GM18505 (cell line): ENCODE results near the gene GBP6.
"Not testable (repeated sequence)": the region's sequence is repeated elsewhere in the genome, so short reads cannot be mapped to it uniquely, and the experiment has no call there.

Experiments used
- ATAC-seq: cut with Tn5 transposase; IDR thresholded peaks from one replicate; pipeline ENCODE4 v1.9.1; 2021; ENCODE audit not compliant: unreplicated experiment
- POLR2A ChIP-seq: IDR thresholded peaks from 4 replicates; pipeline ENCODE4 v1.6.1; 2011; ENCODE audit warnings: borderline replicate concordance; ENCODE audit not compliant: insufficient read depth, insufficient read length; ENCODE audit errors: extremely low read depth

GBP6 gene

GRCh38 chr1:89396902-89397301 is 33.0 kb downstream of the GBP6 start:
- TF ChIP-seq POLR2A, result no peak
- no peak for ATAC-seq

- ATAC-seq, result no peak
- TF ChIP-seq POLR2A, result no peak
Observed at GRCh38 chr1:89405275-89405929, 41.5 kb downstream of the GBP6 start.

DNA sequence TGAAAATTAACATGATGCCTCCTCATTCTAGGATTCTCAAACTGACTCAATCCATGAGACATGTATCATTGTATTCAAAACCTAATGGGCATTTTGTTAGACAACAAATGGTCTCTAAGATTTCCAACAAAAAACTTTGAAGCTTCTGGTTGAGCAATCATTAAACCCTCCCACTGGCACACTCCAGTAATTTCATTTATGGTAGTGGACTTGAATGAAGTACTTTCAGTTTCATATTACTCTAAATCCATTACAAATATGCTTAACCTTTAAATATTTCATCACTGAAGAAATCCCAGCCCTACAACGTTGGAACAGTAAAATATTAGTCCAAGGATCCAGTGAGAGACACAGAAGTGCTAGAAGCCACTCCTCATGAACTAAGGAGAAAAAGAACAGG is 43.5 kb downstream of the GBP6 start:
- TF ChIP-seq POLR2A, result no peak

GRCh38 chr1:89407768-89408167 is 43.9 kb downstream of the GBP6 start:
- ATAC-seq, result not testable (repeated sequence)

More for the DNA sequence above, 43.5 kb downstream of the GBP6 start:
- no peak for ATAC-seq

GRCh38 chr1:89425056-89425455 is 61.2 kb downstream of the GBP6 start:
- ATAC-seq, result no peak
- no peak for TF ChIP-seq POLR2A

- ATAC-seq, result no peak
- no peak for TF ChIP-seq POLR2A
Observed at GRCh38 chr1:89429062-89429461, 65.2 kb downstream of the GBP6 start.

- not testable (repeated sequence) for ATAC-seq
Observed at GRCh38 chr1:89429681-89430080, 65.8 kb downstream of the GBP6 start.

DNA sequence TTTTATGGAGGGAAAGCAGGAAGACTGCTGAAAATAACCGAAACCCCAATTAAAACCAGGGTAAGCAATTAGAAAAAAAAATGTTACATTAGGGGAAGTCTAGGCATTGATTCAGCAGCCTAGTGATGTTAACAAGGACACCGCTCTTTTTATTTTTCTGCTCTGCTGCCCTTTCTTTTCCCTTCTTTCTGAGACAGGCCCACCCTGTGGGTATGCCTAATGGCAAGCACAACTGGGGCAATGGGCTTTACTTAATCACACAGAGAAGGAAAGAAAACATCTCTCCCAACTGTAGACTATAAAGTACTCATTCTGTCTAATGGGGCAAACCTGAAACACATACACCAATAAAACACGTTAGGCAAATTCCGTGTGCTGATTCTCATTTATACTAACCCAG is 69.6 kb downstream of the GBP6 start:
- no peak for ATAC-seq
- TF ChIP-seq POLR2A, result no peak

DNA sequence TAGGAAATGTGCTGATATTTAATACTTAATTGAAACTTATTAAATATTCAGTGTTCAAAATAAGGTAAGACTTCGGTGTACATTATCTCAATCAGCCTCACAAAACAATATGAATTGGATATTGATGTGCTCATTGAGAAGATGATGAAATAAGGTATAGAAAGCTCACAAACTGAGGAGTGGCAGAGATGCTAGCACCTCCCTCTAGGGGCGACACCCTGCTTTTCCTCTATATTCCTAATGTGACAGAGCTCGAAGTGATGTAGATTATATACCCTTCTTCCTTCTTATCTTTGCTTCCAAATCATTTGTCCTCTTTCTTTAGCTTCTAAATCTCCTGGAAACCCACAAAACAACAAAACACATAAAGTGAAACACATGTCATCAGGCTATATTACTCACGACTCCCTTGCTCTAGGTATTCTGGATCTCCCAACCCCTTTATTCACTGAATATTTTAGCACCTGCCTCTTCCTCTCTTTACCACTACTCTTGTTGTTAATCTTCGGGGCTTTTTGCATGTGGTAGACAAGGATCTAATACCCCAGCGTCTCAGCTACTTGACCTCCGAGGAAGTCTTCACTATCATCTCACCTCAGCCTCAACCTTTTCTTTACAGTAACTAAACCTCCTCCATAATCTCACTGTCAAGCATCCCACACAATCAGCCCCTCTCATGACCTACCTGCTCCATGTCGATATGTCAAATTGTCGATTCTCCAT is 70.4 kb downstream of the GBP6 start:
- not testable (repeated sequence) for ATAC-seq
